Measurements from ENCODE around the gene SNX12.

Gene SNX12

GRCh38 chrX:71105628-71106027 is 37.5 kb upstream of the SNX12 start:
- Histone ChIP-seq H4K8ac (ENCODE audit: low read depth, low read length) (no peak overlapping the region), H2BK120ac (ENCODE audit: insufficient read depth, low read length, poor library complexity) (no peak overlapping the region), H3K4me3 (ENCODE audit: low read depth, low read length) (no peak overlapping the region), H3K27ac (ENCODE audit: low read depth, low read length) (no peak overlapping the region), H3K4ac (ENCODE audit: low read depth, low read length) (no peak overlapping the region), H3K79me1 (ENCODE audit: low read length) (peaks cover 7% of the 10 kb centered on the region), H2AK5ac (ENCODE audit: low read length) (no peak overlapping the region), H3K9ac (ENCODE audit: low read length) (no peak overlapping the region), H2BK5ac (ENCODE audit: low read depth, low read length, poor library complexity) (no peak overlapping the region), H3K27me3 (ENCODE audit: insufficient read depth, low read length) (no peaks in the 10 kb centered on the region), H3K36me3 (ENCODE audit: control insufficient read depth in 1 of 2, insufficient read depth in 2 of 2, low read length in 2 of 2) (peaks cover 0 to 6% of the 10 kb centered on the region in 2 experiments), H3K18ac (ENCODE audit: low read length) (no peak overlapping the region), H2AFZ (ENCODE audit: insufficient read depth, low read length, poor library complexity) (no peak overlapping the region), H3K4me2 (ENCODE audit: low read length) (no peak overlapping the region), H4K91ac (ENCODE audit: low read depth, low read length) (no peak overlapping the region), H3K23ac (ENCODE audit: low read length) (no peak overlapping the region), H3K4me1 (ENCODE audit: control insufficient read depth in 1 of 2, insufficient read depth in 2 of 2, low read length in 2 of 2) (peaks cover 25 to 41% of the 10 kb centered on the region in 2 experiments), H4K12ac (ENCODE audit: low read depth, low read length) (no peak overlapping the region), H3K79me2 (ENCODE audit: control insufficient read depth, insufficient read depth, low read length, poor library complexity) (no peaks in the 10 kb centered on the region), H3K14ac (ENCODE audit: low read length) (no peak overlapping the region), H2BK12ac (ENCODE audit: low read length) (no peak overlapping the region), H3K9me3 (ENCODE audit: insufficient read depth, low read depth, low read length) (no peaks in the 10 kb centered on the region)
- no CpG with 5 or more reads among the region's 3 CpGs for WGBS (ENCODE audit: extremely low coverage, insufficient coverage, insufficient read length)
- DNase-seq, result no peak

- Histone ChIP-seq H3K4ac (ENCODE audit: low read depth, low read length) (no peak overlapping the region), H2AFZ (ENCODE audit: insufficient read depth, low read length, poor library complexity) (no peak overlapping the region), H2AK5ac (ENCODE audit: low read length) (no peak overlapping the region), H4K91ac (ENCODE audit: low read depth, low read length) (peak overlapping the region; percentile 63), H3K9ac (ENCODE audit: low read length) (no peak overlapping the region), H3K14ac (ENCODE audit: low read length) (peak overlapping the region; percentile 63), H3K23ac (ENCODE audit: low read length) (no peak overlapping the region), H3K4me2 (ENCODE audit: low read length) (peak overlapping the region; percentile 45), H3K36me3 (ENCODE audit: control insufficient read depth in 1 of 2, insufficient read depth in 2 of 2, low read length in 2 of 2) (peaks cover 0 to 7% of the 10 kb centered on the region in 2 experiments), H2BK12ac (ENCODE audit: low read length) (peak overlapping the region; percentile 69), H3K18ac (ENCODE audit: low read length) (no peak overlapping the region), H3K9me3 (ENCODE audit: insufficient read depth, low read depth, low read length) (no peaks in the 10 kb centered on the region), H3K4me3 (ENCODE audit: low read depth, low read length) (no peak overlapping the region), H4K8ac (ENCODE audit: low read depth, low read length) (peak overlapping the region; percentile 57), H3K79me2 (ENCODE audit: control insufficient read depth, insufficient read depth, low read length, poor library complexity) (no peaks in the 10 kb centered on the region), H4K12ac (ENCODE audit: low read depth, low read length) (no peak overlapping the region), H3K27me3 (ENCODE audit: insufficient read depth, low read length) (no peaks in the 10 kb centered on the region), H3K79me1 (ENCODE audit: low read length) (peaks cover 7% of the 10 kb centered on the region), H2BK5ac (ENCODE audit: low read depth, low read length, poor library complexity) (no peak overlapping the region), H3K4me1 (ENCODE audit: control insufficient read depth in 1 of 2, insufficient read depth in 2 of 2, low read length in 2 of 2) (peaks cover 25 to 40% of the 10 kb centered on the region in 2 experiments), H2BK120ac (ENCODE audit: insufficient read depth, low read length, poor library complexity) (no peak overlapping the region), H3K27ac (ENCODE audit: low read depth, low read length) (peak overlapping the region; percentile 66)
- peak in 1 of 2 donors; percentile 13 for DNase-seq
- no CpG with 5 or more reads among the region's 10 CpGs for WGBS (ENCODE audit: extremely low coverage, insufficient coverage, insufficient read length)
Measured at GRCh38 chrX:71103110-71103983, 35.2 kb upstream of the SNX12 start.

- DNase-seq, result no peak
- Histone ChIP-seq H4K91ac (ENCODE audit: low read depth, low read length) (peak overlapping the region; percentile 21), H4K12ac (ENCODE audit: low read depth, low read length) (no peak overlapping the region)
Measured at GRCh38 chrX:71102292-71102691, 34.2 kb upstream of the SNX12 start.

GRCh38 chrX:71100581-71101505 is 32.7 kb upstream of the SNX12 start:
- Histone ChIP-seq H2BK12ac (ENCODE audit: low read length) (peak overlapping the region; percentile 13), H3K4me2 (ENCODE audit: low read length) (no peak overlapping the region), H3K27me3 (ENCODE audit: insufficient read depth, low read length) (no peaks in the 10 kb centered on the region), H3K23ac (ENCODE audit: low read length) (no peak overlapping the region), H2AFZ (ENCODE audit: insufficient read depth, low read length, poor library complexity) (no peak overlapping the region), H3K36me3 (ENCODE audit: control insufficient read depth in 1 of 2, insufficient read depth in 2 of 2, low read length in 2 of 2) (peaks cover 0 to 7% of the 10 kb centered on the region in 2 experiments), H3K4ac (ENCODE audit: low read depth, low read length) (no peak overlapping the region), H3K79me2 (ENCODE audit: control insufficient read depth, insufficient read depth, low read length, poor library complexity) (no peaks in the 10 kb centered on the region), H2AK5ac (ENCODE audit: low read length) (no peak overlapping the region), H3K9me3 (ENCODE audit: insufficient read depth, low read depth, low read length) (no peaks in the 10 kb centered on the region), H3K4me1 (ENCODE audit: control insufficient read depth in 1 of 2, insufficient read depth in 2 of 2, low read length in 2 of 2) (peaks cover 15 to 29% of the 10 kb centered on the region in 2 experiments), H3K79me1 (ENCODE audit: low read length) (peaks cover 9% of the 10 kb centered on the region), H3K27ac (ENCODE audit: low read depth, low read length) (no peak overlapping the region), H3K9ac (ENCODE audit: low read length) (no peak overlapping the region), H3K4me3 (ENCODE audit: low read depth, low read length) (no peak overlapping the region), H2BK120ac (ENCODE audit: insufficient read depth, low read length, poor library complexity) (no peak overlapping the region), H4K8ac (ENCODE audit: low read depth, low read length) (no peak overlapping the region), H3K18ac (ENCODE audit: low read length) (no peak overlapping the region), H2BK5ac (ENCODE audit: low read depth, low read length, poor library complexity) (no peak overlapping the region), H4K91ac (ENCODE audit: low read depth, low read length) (no peak overlapping the region), H4K12ac (ENCODE audit: low read depth, low read length) (no peak overlapping the region), H3K14ac (ENCODE audit: low read length) (no peak overlapping the region)
- WGBS (ENCODE audit: extremely low coverage, insufficient coverage, insufficient read length), result no CpG with 5 or more reads among the region's 31 CpGs
- DNase-seq, result no peak

More at GRCh38 chrX:71102292-71102691, 34.2 kb upstream of the SNX12 start:
- Histone ChIP-seq H2BK120ac (ENCODE audit: insufficient read depth, low read length, poor library complexity) (no peak overlapping the region), H3K36me3 (ENCODE audit: control insufficient read depth in 1 of 2, insufficient read depth in 2 of 2, low read length in 2 of 2) (peaks cover 0 to 7% of the 10 kb centered on the region in 2 experiments), H3K27ac (ENCODE audit: low read depth, low read length) (peak overlapping the region; percentile 66), H3K14ac (ENCODE audit: low read length) (no peak overlapping the region), H3K4me1 (ENCODE audit: control insufficient read depth in 1 of 2, insufficient read depth in 2 of 2, low read length in 2 of 2) (peaks cover 21 to 34% of the 10 kb centered on the region in 2 experiments), H3K4ac (ENCODE audit: low read depth, low read length) (no peak overlapping the region), H2AFZ (ENCODE audit: insufficient read depth, low read length, poor library complexity) (no peak overlapping the region), H3K79me2 (ENCODE audit: control insufficient read depth, insufficient read depth, low read length, poor library complexity) (no peaks in the 10 kb centered on the region), H3K23ac (ENCODE audit: low read length) (no peak overlapping the region), H2AK5ac (ENCODE audit: low read length) (no peak overlapping the region), H4K8ac (ENCODE audit: low read depth, low read length) (no peak overlapping the region), H2BK5ac (ENCODE audit: low read depth, low read length, poor library complexity) (no peak overlapping the region), H2BK12ac (ENCODE audit: low read length) (peak overlapping the region; percentile 72), H3K18ac (ENCODE audit: low read length) (no peak overlapping the region), H3K27me3 (ENCODE audit: insufficient read depth, low read length) (no peaks in the 10 kb centered on the region), H3K9me3 (ENCODE audit: insufficient read depth, low read depth, low read length) (no peaks in the 10 kb centered on the region), H3K4me2 (ENCODE audit: low read length) (no peak overlapping the region), H3K79me1 (ENCODE audit: low read length) (peaks cover 4% of the 10 kb centered on the region), H3K4me3 (ENCODE audit: low read depth, low read length) (no peak overlapping the region), H3K9ac (ENCODE audit: low read length) (no peak overlapping the region)
- WGBS (ENCODE audit: extremely low coverage, insufficient coverage, insufficient read length), result no CpG with 5 or more reads among the region's 3 CpGs
